GM12878 (cell line): ENCODE results near the gene ILKAP. TPM values are rescaled to one million over a fixed set of nuclear protein-coding genes. Genes with fewer than 3 reads are reported as not detected.

Experiments
- ATAC-seq: fragments of 200-7000 bp; cut with Tn5 transposase; 3 replicates; pipeline ENCODE4 v1.9.1; 2020; ENCODE audit warnings: mild to moderate bottlenecking, moderate library complexity
- BruUV-seq: library from RNA; stranded (reverse); fragments of 400-500 nt; replicated peaks from 2 replicates; lab custom pipeline; 2021; lab: Mats Ljungman, UMichigan
- CTCF ChIA-PET: fragments of 300-600 bp; sonication (Branson Sonifier 250); formaldehyde crosslinking; extraction: SDS; loops from one replicate; lab custom pipeline; 2021; ENCODE audit warnings: inconsistent platforms; lab: Yijun Ruan, JAX
- POLR2A ChIA-PET: fragments of 350-600 bp; formaldehyde crosslinking; extraction: SDS; loops from one replicate; lab custom pipeline; 2021; ENCODE audit warnings: inconsistent platforms; lab: Charles Lee
- RAD21 ChIA-PET: fragments of 300-600 bp; sonication (Branson Sonifier 250); formaldehyde crosslinking; loops from one replicate; lab custom pipeline; 2023; ENCODE audit warnings: antibody characterized with exemption; ENCODE audit not compliant: unreplicated experiment; lab: Charles Lee
- SMC1A ChIA-PET: fragments of 300-600 bp; sonication (Branson Sonifier 250); formaldehyde crosslinking; loops from one replicate; lab custom pipeline; 2023; ENCODE audit not compliant: unreplicated experiment, uncharacterized antibody; lab: Charles Lee
- DNase-seq: peaks from one replicate; pipeline ENCODE4 v3.0.0-alpha.2; 2011; ENCODE audit warnings: low read depth, low spot score
- FAIRE-seq: peaks from 3 replicates; lab custom pipeline; 2011; peaks lifted over from hg19 to GRCh38; lab: Jason Lieb, UNC
- H2AFZ ChIP-seq: 2 replicates; pipeline ENCODE4 v1.6.0; 2011; ENCODE audit warnings: low read depth, low read length, control low read depth; ENCODE audit not compliant: control insufficient read depth
- H3K27ac ChIP-seq: 2 replicates; pipeline ENCODE4 v1.5.1; 2011; ENCODE audit warnings: control low read depth; ENCODE audit not compliant: control insufficient read depth, insufficient read depth
- H3K27me3 ChIP-seq, 2 experiments: replicated peaks in 1 of 2; 2 replicates each; pipeline versions ENCODE4 v1.6.0 to v1.6.1; 2011; ENCODE audit warnings: low read length in 1 of 2; ENCODE audit not compliant: control insufficient read depth in 2 of 2, insufficient read depth in 2 of 2
- H3K36me3 ChIP-seq, 2 experiments: 2 replicates each; pipeline ENCODE4 v1.5.1; 2011; ENCODE audit warnings: low read length in 1 of 2; ENCODE audit not compliant: control insufficient read depth in 2 of 2, insufficient read depth in 2 of 2
- H3K4me1 ChIP-seq: 2 replicates; pipeline ENCODE4 v1.6.1; 2011; ENCODE audit warnings: mild to moderate bottlenecking, low read length, moderate library complexity, mixed read lengths; ENCODE audit not compliant: control insufficient read depth, insufficient read depth
- H3K4me2 ChIP-seq: 2 replicates; pipeline ENCODE4 v1.6.0; 2011; ENCODE audit warnings: control low read depth; ENCODE audit not compliant: control insufficient read depth, insufficient read depth
- H3K4me3 ChIP-seq: fragments of 200-600 bp; sonication (generic); 2 replicates; pipeline ENCODE4 v1.5.1; 2016
- H3K79me2 ChIP-seq: 2 replicates; pipeline ENCODE4 v1.6.0; 2011; ENCODE audit warnings: low read length; ENCODE audit not compliant: control insufficient read depth, insufficient read depth
- H3K9ac ChIP-seq: 2 replicates; pipeline ENCODE4 v1.8.0; 2011; ENCODE audit warnings: low read length, control low read depth, mixed read lengths; ENCODE audit not compliant: control insufficient read depth, insufficient read depth
- H3K9me3 ChIP-seq: replicated peaks from 3 replicates; pipeline ENCODE4 v1.5.1; 2011; ENCODE audit warnings: mild to moderate bottlenecking, low read length; ENCODE audit not compliant: control insufficient read depth, insufficient read depth
- H4K20me1 ChIP-seq: 2 replicates; pipeline ENCODE4 v1.6.0; 2011; ENCODE audit not compliant: control insufficient read depth, insufficient read depth
- ATF2 ChIP-seq: IDR thresholded peaks from 2 replicates; pipeline ENCODE4 v1.6.1; 2012; ENCODE audit warnings: low read length, inconsistent platforms
- CTCF ChIP-seq, 3 experiments: IDR thresholded peaks in 2 of 3; conservative IDR thresholded peaks in 1 of 3; 2 replicates each; pipeline ENCODE4 v1.5.1; 2011; ENCODE audit warnings: low read depth in 3 of 3, low read length in 3 of 3, mild to moderate bottlenecking in 3 of 3, control low read depth in 2 of 3, moderate library complexity in 2 of 3, inconsistent platforms in 1 of 3, mixed read lengths in 1 of 3; ENCODE audit not compliant: control insufficient read depth in 2 of 3, insufficient read depth in 1 of 3; ENCODE audit errors: extremely low read depth in 1 of 3
- E4F1 ChIP-seq: fragments of 450-650 bp; IDR thresholded peaks from 2 replicates; pipeline ENCODE4 v1.6.1; 2018; ENCODE audit warnings: borderline replicate concordance, mild to moderate bottlenecking; ENCODE audit not compliant: partially characterized antibody
- ESRRA ChIP-seq: IDR thresholded peaks from 2 replicates; pipeline ENCODE4 v1.6.1; 2012; ENCODE audit warnings: mild to moderate bottlenecking, low read length, improper control_type of control experiment
- IRF3 ChIP-seq: fragments of 450-650 bp; IDR thresholded peaks from 2 replicates; pipeline ENCODE4 v1.6.1; 2014; ENCODE audit warnings: mild to moderate bottlenecking
- POU2F2 ChIP-seq: IDR thresholded peaks from 3 replicates; pipeline ENCODE4 v1.6.1; 2011; ENCODE audit warnings: low read depth, mild to moderate bottlenecking, low read length, borderline replicate concordance
- PRDM15 ChIP-seq: fragments of 450-650 bp; formaldehyde crosslinking; IDR thresholded peaks from 2 replicates; pipeline ENCODE4 v1.4.0; 2020; ENCODE audit warnings: mild to moderate bottlenecking, moderate library complexity
- SRF ChIP-seq, 2 experiments: IDR thresholded peaks; 2 replicates each; pipeline ENCODE4 v1.6.1; 2011; ENCODE audit warnings: low read depth in 2 of 2, low read length in 2 of 2, mild to moderate bottlenecking in 1 of 2, moderate library complexity in 1 of 2
- ZBTB33 ChIP-seq: fragments of 450-650 bp; IDR thresholded peaks from 2 replicates; pipeline ENCODE4 v1.6.1; 2017; ENCODE audit warnings: mild to moderate bottlenecking
- WGBS: methylation state at CpG from one replicate; pipeline ENCODE4 v1.1.6; 2016; ENCODE audit warnings: low lambda C conversion rate; ENCODE audit not compliant: insufficient replicate concordance, insufficient coverage; ENCODE audit errors: missing lambda C conversion rate; 5-methylcytosine and 5-hydroxymethylcytosine counted together
- in situ Hi-C: fragments of 300-500 bp; cut with MboI; formaldehyde crosslinking; loops from 9 replicates; pipeline ENCODE4 v1.14.3; 2018; ENCODE audit warnings: mixed read lengths
- intact Hi-C: fragments of 100-400 bp; cut with micrococcal nuclease; formaldehyde crosslinking; loops from one replicate; pipeline ENCODE4 v1.14.2; 2022; ENCODE audit not compliant: unreplicated experiment
- polyA plus RNA-seq, 11 experiments: library from polyadenylated mRNA; depleted of rRNA in 4 of 11; unstranded in 6 of 11; stranded (reverse) in 5 of 11; fragments of >200 nt; fragmentation: Nextera tagmentation in 4 of 11; fragmentation: Illumina TruSeq in 1 of 11; extraction: Ambion mirVana in 4 of 11; extraction: Trizol in 1 of 11; gene quantifications; 1 replicate in 1 of 11; 2 replicates in 10 of 11; pipeline versions ENCODE4 v1.2.1 to v1.2.3, GENCODE V29; 2011 to 2016; ENCODE audit warnings: inconsistent platforms in 2 of 11, missing spikeins in 2 of 11, low read depth in 1 of 11
- total RNA-seq, 4 experiments: library from RNA; depleted of rRNA in 3 of 4; stranded (reverse); fragments of >200 nt in 3 of 4; fragmentation: Illumina TruSeq in 1 of 4; extraction: Trizol in 1 of 4; gene quantifications; 2 replicates each; pipeline versions ENCODE4 v1.2.1 to v1.2.3, GENCODE V29; 2013 to 2021

The ILKAP gene
- total and polyA plus RNA-seq, 10 of the 15 experiments (the other 5 are each of a cell fraction or from before 2014, with no cell fraction given), result 4.2 to 65.3 (median 37.3) TPM

GRCh38 chr2:238151628-238152235 is 51.8 kb downstream of the ILKAP start:
- intact Hi-C loops, result no loop called here
- no peaks in the 10 kb centered on the region for H3K4me1 ChIP-seq
- in situ Hi-C loops, result no loop called here
- DNase-seq (no peak), ATAC-seq (no peak), FAIRE-seq (no peak)
- H3K27ac ChIP-seq, result no peak overlapping the region
- H3K4me3 ChIP-seq, result no peak overlapping the region
- H3K9me3 ChIP-seq, result no peaks in the 10 kb centered on the region
- H2AFZ ChIP-seq, result no peak overlapping the region
- CTCF ChIA-PET, result interaction anchor here (0.7 kb wide), 1 partner anchor 89 kb away, joined by 4 read pairs; no protein-coding TSS in a partner anchor
- SMC1A ChIA-PET, result no interaction called here
- WGBS, result 48% methylated on average over 13 of the region's 16 CpGs
- no peaks in the 10 kb centered on the region for H3K27me3 ChIP-seq
- H3K36me3 ChIP-seq, result no peaks in the 10 kb centered on the region
- H3K79me2 ChIP-seq, result no peaks in the 10 kb centered on the region
- H3K9ac ChIP-seq, result no peak overlapping the region
- no peaks in the 10 kb centered on the region for H4K20me1 ChIP-seq
- no TSS peak for BruUV-seq
- POLR2A ChIA-PET, result no interaction called here
- no peak overlapping the region for H3K4me2 ChIP-seq
- RAD21 ChIA-PET, result interaction anchor here (0.7 kb wide), 2 partner anchors 87 to 278 kb away, joined by 3 read pairs; no protein-coding TSS in a partner anchor
- TF ChIP-seq POU2F2 (no peak), PRDM15 (no peak), ATF2 (no peak), ESRRA (no peak), SRF (IDR thresholded peaks at IDR 0.05; ENCODE audit: low read depth in 2 of 2, low read length in 2 of 2) (no peak), E4F1 (no peak), CTCF (IDR thresholded peaks at IDR 0.05 in 2 of 3, conservative IDR thresholded peaks at IDR 0.05 in 1 of 3; ENCODE audit: control insufficient read depth in 2 of 3, extremely low read depth in 1 of 3, insufficient read depth in 1 of 3, low read depth in 3 of 3, low read length in 3 of 3) (no peak), IRF3 (no peak), ZBTB33 (no peak)
